Endothelial cell of umbilical vein (primary cell): ENCODE results near the gene ADGRD2. TPM values are rescaled to one million over a fixed set of nuclear protein-coding genes. Genes with fewer than 3 reads are reported as not detected.

Source experiments
- BruUV-seq: library from RNA; stranded (reverse); fragments of 400-500 nt; replicated peaks from 2 replicates; lab custom pipeline; 2021; lab: Mats Ljungman, UMichigan
- CTCF ChIA-PET: fragments of 300-600, 350-600 bp; sonication (Branson Sonifier 250); formaldehyde crosslinking; loops from one replicate; lab custom pipeline; 2021; ENCODE audit warnings: antibody characterized with exemption, inconsistent platforms; lab: Charles Lee
- POLR2A ChIA-PET: fragments of 300-600, 350-600 bp; sonication (Branson Sonifier 250); formaldehyde crosslinking; loops from one replicate; lab custom pipeline; 2021; ENCODE audit warnings: antibody characterized with exemption, inconsistent platforms; lab: Charles Lee
- DNase-seq: peaks from one replicate; pipeline ENCODE4 v3.0.0-alpha.2; 2011; ENCODE audit warnings: low read depth, low spot score
- FAIRE-seq: peaks from 2 replicates; lab custom pipeline; 2011; peaks lifted over from hg19 to GRCh38; lab: Jason Lieb, UNC
- H2AFZ ChIP-seq: 2 replicates; pipeline ENCODE4 v1.6.0; 2012; ENCODE audit warnings: low read depth, low read length, control low read depth, inconsistent platforms
- H3K27ac ChIP-seq: 2 replicates; pipeline ENCODE4 v1.5.1; 2011; ENCODE audit warnings: low read depth, mild to moderate bottlenecking, control low read depth, low read length, moderate library complexity; ENCODE audit not compliant: insufficient read depth
- H3K27me3 ChIP-seq, 2 experiments: 2 replicates each; pipeline versions ENCODE4 v1.6.0 to v1.6.1; 2011; ENCODE audit warnings: low read length in 2 of 2, mixed read lengths in 1 of 2; ENCODE audit not compliant: control insufficient read depth in 2 of 2, insufficient read depth in 2 of 2
- H3K36me3 ChIP-seq, 2 experiments: 2 replicates in 1 of 2; 3 replicates in 1 of 2; pipeline ENCODE4 v1.5.1; 2011; ENCODE audit warnings: low read length in 2 of 2, mild to moderate bottlenecking in 1 of 2, moderate library complexity in 1 of 2; ENCODE audit not compliant: control insufficient read depth in 2 of 2, insufficient read depth in 2 of 2; ENCODE audit errors: extremely low read depth in 1 of 2
- H3K4me1 ChIP-seq: 3 replicates; pipeline ENCODE4 v1.5.1; 2011; ENCODE audit warnings: mild to moderate bottlenecking, low read length; ENCODE audit not compliant: control insufficient read depth, insufficient read depth; ENCODE audit errors: extremely low read depth
- H3K4me2 ChIP-seq: 2 replicates; pipeline ENCODE4 v1.6.1; 2011; ENCODE audit warnings: low read length, control low read depth, mixed read lengths; ENCODE audit not compliant: insufficient read depth
- H3K4me3 ChIP-seq, 3 experiments: fragments of 200-600 bp in 1 of 3; sonication (generic), shearing (Covaris generic) in 1 of 3; replicated peaks in 1 of 3; 2 replicates each; pipeline ENCODE4 v1.5.1; 2011 to 2016; ENCODE audit warnings: control low read depth in 3 of 3, low read length in 3 of 3, mild to moderate bottlenecking in 2 of 3, inconsistent platforms in 1 of 3, low read depth in 1 of 3, moderate library complexity in 1 of 3; ENCODE audit not compliant: insufficient read depth in 1 of 3
- H3K79me2 ChIP-seq: 2 replicates; pipeline ENCODE4 v1.6.0; 2012; ENCODE audit warnings: low read length, inconsistent platforms; ENCODE audit not compliant: control insufficient read depth, insufficient read depth
- H3K9ac ChIP-seq: replicated peaks from 2 replicates; pipeline ENCODE3; 2011; ENCODE audit warnings: low read length, control low read depth; ENCODE audit not compliant: insufficient read depth; ENCODE audit errors: extremely low read depth
- H3K9me1 ChIP-seq: replicated peaks from 3 replicates; pipeline ENCODE4 v1.6.0; 2011; ENCODE audit warnings: mild to moderate bottlenecking, low read length; ENCODE audit not compliant: control insufficient read depth, insufficient read depth; ENCODE audit errors: extremely low read depth
- H3K9me3 ChIP-seq: replicated peaks from 2 replicates; pipeline ENCODE4 v1.5.1; 2012; ENCODE audit warnings: low read length, inconsistent platforms; ENCODE audit not compliant: control insufficient read depth, insufficient read depth
- H4K20me1 ChIP-seq: replicated peaks from 2 replicates; pipeline ENCODE3; 2011; ENCODE audit warnings: mild to moderate bottlenecking, low read length; ENCODE audit not compliant: control insufficient read depth, insufficient read depth; ENCODE audit errors: extremely low read depth
- CTCF ChIP-seq, 2 donors: IDR thresholded peaks; 1 replicate in 1 of 2; 2 replicates in 1 of 2; pipeline ENCODE4 v1.5.1; 2011; ENCODE audit warnings: low read length in 2 of 2, mild to moderate bottlenecking in 2 of 2, moderate library complexity in 2 of 2, control low read depth in 1 of 2, inconsistent platforms in 1 of 2, low read depth in 1 of 2; ENCODE audit not compliant: insufficient read depth in 1 of 2; ENCODE audit errors: extremely low read depth in 1 of 2
- EZH2 ChIP-seq: IDR thresholded peaks from 2 replicates; pipeline ENCODE4 v1.6.1; 2012; ENCODE audit warnings: borderline replicate concordance, low read depth, mild to moderate bottlenecking, moderate library complexity, low read length, inconsistent platforms; ENCODE audit not compliant: severe bottlenecking
- FOS ChIP-seq: IDR thresholded peaks from 2 replicates; pipeline ENCODE4 v1.6.1; 2011; ENCODE audit warnings: mild to moderate bottlenecking, low read length, moderate library complexity, borderline replicate concordance; ENCODE audit not compliant: insufficient read depth
- GATA2 ChIP-seq: IDR thresholded peaks from 2 replicates; pipeline ENCODE4 v1.7.0; 2011; ENCODE audit warnings: low read depth, mild to moderate bottlenecking, moderate library complexity, mixed read lengths, low read length; ENCODE audit not compliant: insufficient read length, insufficient read depth
- JUN ChIP-seq: IDR thresholded peaks from 2 replicates; pipeline ENCODE4 v1.6.1; 2011; ENCODE audit warnings: borderline replicate concordance, low read depth; ENCODE audit not compliant: insufficient read length, insufficient read depth
- MAX ChIP-seq: IDR thresholded peaks from 2 replicates; pipeline ENCODE4 v1.6.1; 2011; ENCODE audit not compliant: insufficient read depth, insufficient read length
- MYC ChIP-seq: IDR thresholded peaks from one replicate; pipeline ENCODE4 v1.6.1; 2011; ENCODE audit warnings: mild to moderate bottlenecking, low read depth, low read length
- POLR2A ChIP-seq: IDR thresholded peaks from 2 replicates; pipeline ENCODE4 v1.6.1; 2012; ENCODE audit warnings: low read depth, mild to moderate bottlenecking, control low read depth, low read length
- POLR2AphosphoS5 ChIP-seq: IDR thresholded peaks from 2 replicates; pipeline ENCODE4 v1.6.1; 2012; ENCODE audit warnings: low read depth, mild to moderate bottlenecking, control low read depth, low read length, moderate library complexity; ENCODE audit not compliant: insufficient read depth
- dilution Hi-C: fragments of 300-500 bp; cut with MboI; formaldehyde crosslinking; loops from one replicate; pipeline ENCODE4 v1.15.0; 2019; ENCODE audit warnings: low sequenced_read_pairs; ENCODE audit not compliant: extremely low pct_ligation_motif_present
- intact Hi-C: fragments of 100-400 bp; cut with micrococcal nuclease; formaldehyde crosslinking; loops from one replicate; pipeline ENCODE4 v1.10.0; 2022
- polyA plus RNA-seq, 4 experiments: library from polyadenylated mRNA; depleted of rRNA in 3 of 4; stranded (reverse) in 3 of 4; unstranded in 1 of 4; fragments of >200 nt; gene quantifications; 2 replicates each; pipeline versions ENCODE4 v1.2.1 to v1.2.3, GENCODE V29; 2011 to 2012; ENCODE audit warnings: missing spikeins in 1 of 4
- total RNA-seq: library from RNA; stranded (reverse); gene quantifications from 2 replicates; pipeline ENCODE4 v1.2.3, GENCODE V29; 2021

Gene ADGRD2
- total and polyA plus RNA-seq, 2 donors (not counting 3 experiments of a cell fraction or from before 2014, with no cell fraction given), result not detected

- no peak overlapping the region for H3K4me3 ChIP-seq
- H3K4me2 ChIP-seq, result no peak overlapping the region
- BruUV-seq, result no TSS peak
- POLR2A ChIA-PET, result no interaction called here
- no peaks in the 10 kb centered on the region for H3K27me3 ChIP-seq
- H3K4me1 ChIP-seq, result no peaks in the 10 kb centered on the region
- no peaks in the 10 kb centered on the region for H3K79me2 ChIP-seq
- H3K9me3 ChIP-seq, result no peaks in the 10 kb centered on the region
- no peak for TF ChIP-seq MYC
- no peak for TF ChIP-seq MAX
- TF ChIP-seq FOS, result no peak
- TF ChIP-seq POLR2A, result no peak
- no peak for TF ChIP-seq JUN
- no peak for TF ChIP-seq POLR2AphosphoS5
- no peak for TF ChIP-seq EZH2
- no peak for TF ChIP-seq GATA2
- no peak for TF ChIP-seq CTCF (IDR thresholded peaks at IDR 0.05; ENCODE audit: extremely low read depth in 1 of 2, insufficient read depth in 1 of 2, low read depth in 1 of 2, low read length in 2 of 2)
- H3K36me3 ChIP-seq, result no peaks in the 10 kb centered on the region
- H3K27ac ChIP-seq, result no peak overlapping the region
- no peak for FAIRE-seq
- H2AFZ ChIP-seq, result no peak overlapping the region
- intact Hi-C loops (no loop called here), dilution Hi-C loops (no loop called here)
- DNase-seq, result no peak
- CTCF ChIA-PET, result interaction anchor here (1.3 kb wide), 1 partner anchor 93 kb away, joined by 4 read pairs; no protein-coding TSS in a partner anchor
- no peaks in the 10 kb centered on the region for H3K9me1 ChIP-seq
- H4K20me1 ChIP-seq, result no peaks in the 10 kb centered on the region
- no peak overlapping the region for H3K9ac ChIP-seq
These were observed 6.1 kb upstream of the ADGRD2 start for GRCh38 chr9:124444166-124444565.
